Activated T-helper 17 cell treated with anti-CD3 and anti-CD28 coated beads, Interleukin-2, amount 50 U/mL, for 72 hours (primary cell): ENCODE data around the gene ARF4. TPM values are rescaled to one million over a fixed set of nuclear protein-coding genes. Genes with fewer than 3 reads are reported as not detected.
"Not testable (repeated sequence)": the region's sequence is repeated elsewhere in the genome, so short reads cannot be mapped to it uniquely, and the experiment has no call there.

Experiments
- ATAC-seq: fragments of 150-1000 bp; cut with Tn5 transposase; replicated peaks from 2 replicates; pipeline ENCODE4 v1.10.0; 2021; ENCODE audit warnings: mild to moderate bottlenecking, moderate library complexity
- H3K27ac Mint-ChIP-seq: one replicate; pipeline ENCODE4 v1.8.0; 2022; ENCODE audit warnings: mixed read lengths
- H3K27me3 Mint-ChIP-seq: one replicate; pipeline ENCODE4 v1.8.0; 2022; ENCODE audit warnings: mixed read lengths
- H3K36me3 Mint-ChIP-seq: one replicate; pipeline ENCODE4 v1.8.0; 2022; ENCODE audit warnings: low read depth, mild to moderate bottlenecking, mixed read lengths
- H3K4me1 Mint-ChIP-seq: one replicate; pipeline ENCODE4 v1.8.0; 2022; ENCODE audit warnings: mixed read lengths
- H3K4me3 Mint-ChIP-seq: one replicate; pipeline ENCODE4 v1.8.0; 2022; ENCODE audit warnings: mild to moderate bottlenecking, mixed read lengths
- H3K9me3 Mint-ChIP-seq: one replicate; pipeline ENCODE4 v1.8.0; 2022; ENCODE audit warnings: mixed read lengths
- total RNA-seq, 2 donors: library from RNA; stranded (reverse); gene quantifications; one replicate each; pipeline ENCODE4 v1.2.3, GENCODE V29; 2022

The ARF4 gene
- total RNA-seq = 10 to 100 TPM; 52.1 to 67.4 TPM

- Mint-ChIP-seq H3K36me3 (peaks cover 62% of the 10 kb centered on the region), H3K4me3 (peak within 1 kb of the TSS; percentile 97), H3K4me1 (peaks cover 28% of the 10 kb centered on the region)
These were observed at the start of gene ARF4 for GRCh38 chr3:57597127-57597923. Gene ARF4, minus strand, starts transcription at chr3:57597344. Its CDS starts 204 bp downstream, at chr3:57597140.

GRCh38 chr3:57646723-57647122 is 49.6 kb upstream of the ARF4 start:
- H3K9me3 Mint-ChIP-seq = peaks cover 5% of the 10 kb centered on the region
- H3K4me3 Mint-ChIP-seq = no peak overlapping the region
- ATAC-seq = no peak
- H3K27me3 Mint-ChIP-seq = no peaks in the 10 kb centered on the region
- H3K4me1 Mint-ChIP-seq = peaks cover 23% of the 10 kb centered on the region
- peak overlapping the region; percentile 24 for H3K27ac Mint-ChIP-seq
- H3K36me3 Mint-ChIP-seq = peaks cover 93% of the 10 kb centered on the region

More at GRCh38 chr3:57597127-57597923, at the start of gene ARF4:
- ATAC-seq = peak; percentile 95
- H3K27ac Mint-ChIP-seq = peak within 1 kb of the TSS; percentile 96
- H3K9me3 Mint-ChIP-seq = no peaks in the 10 kb centered on the region
- H3K27me3 Mint-ChIP-seq = no peaks in the 10 kb centered on the region

- Mint-ChIP-seq H3K4me3 (no peak overlapping the region), H3K27me3 (no peaks in the 10 kb centered on the region), H3K9me3 (peaks cover 5% of the 10 kb centered on the region), H3K27ac (no peak overlapping the region), H3K36me3 (peaks cover 95% of the 10 kb centered on the region), H3K4me1 (peaks cover 26% of the 10 kb centered on the region)
- no peak for ATAC-seq
These were observed 47.6 kb upstream of the ARF4 start for GRCh38 chr3:57644740-57645139.

GRCh38 chr3:57637391-57637790 is 40.2 kb upstream of the ARF4 start:
- ATAC-seq = no peak
- Mint-ChIP-seq H3K4me1 (peaks cover 9% of the 10 kb centered on the region), H3K27me3 (no peaks in the 10 kb centered on the region), H3K4me3 (no peak overlapping the region), H3K36me3 (peaks cover 90% of the 10 kb centered on the region), H3K9me3 (no peaks in the 10 kb centered on the region), H3K27ac (no peak overlapping the region)

GRCh38 chr3:57634259-57634658 is 37.1 kb upstream of the ARF4 start:
- not testable (repeated sequence) for H3K27ac Mint-ChIP-seq, H3K9me3 Mint-ChIP-seq, ATAC-seq, H3K27me3 Mint-ChIP-seq, H3K4me3 Mint-ChIP-seq, H3K4me1 Mint-ChIP-seq
- peaks cover 88% of the 10 kb centered on the region for H3K36me3 Mint-ChIP-seq

GRCh38 chr3:57627976-57628375 is 30.8 kb upstream of the ARF4 start:
- Mint-ChIP-seq H3K27me3 (no peaks in the 10 kb centered on the region), H3K27ac (no peak overlapping the region), H3K4me1 (no peaks in the 10 kb centered on the region), H3K36me3 (peaks cover 92% of the 10 kb centered on the region), H3K4me3 (no peak overlapping the region), H3K9me3 (no peaks in the 10 kb centered on the region)
- ATAC-seq = no peak

GRCh38 chr3:57624801-57625200 is 27.7 kb upstream of the ARF4 start:
- Mint-ChIP-seq H3K4me3 (no peak overlapping the region), H3K4me1 (no peaks in the 10 kb centered on the region), H3K36me3 (peaks cover 79% of the 10 kb centered on the region), H3K27ac (no peak overlapping the region), H3K27me3 (no peaks in the 10 kb centered on the region), H3K9me3 (no peaks in the 10 kb centered on the region)
- ATAC-seq = no peak

- Mint-ChIP-seq H3K36me3 (peaks cover 54% of the 10 kb centered on the region), H3K27ac (no peak overlapping the region), H3K4me3 (no peak overlapping the region), H3K4me1 (no peaks in the 10 kb centered on the region), H3K9me3 (no peaks in the 10 kb centered on the region), H3K27me3 (no peaks in the 10 kb centered on the region)
- no peak for ATAC-seq
These were observed 25.2 kb upstream of the ARF4 start for GRCh38 chr3:57622362-57622761.

GRCh38 chr3:57617739-57618138 is 20.6 kb upstream of the ARF4 start:
- no peaks in the 10 kb centered on the region for H3K9me3 Mint-ChIP-seq
- H3K27ac Mint-ChIP-seq = no peak overlapping the region
- H3K27me3 Mint-ChIP-seq = no peaks in the 10 kb centered on the region
- no peaks in the 10 kb centered on the region for H3K4me1 Mint-ChIP-seq
- peaks cover 12% of the 10 kb centered on the region for H3K36me3 Mint-ChIP-seq
- no peak for ATAC-seq
- no peak overlapping the region for H3K4me3 Mint-ChIP-seq

GRCh38 chr3:57616233-57616632 is 19.1 kb upstream of the ARF4 start:
- H3K27ac Mint-ChIP-seq = peak overlapping the region; percentile 19
- no peak overlapping the region for H3K4me3 Mint-ChIP-seq
- H3K4me1 Mint-ChIP-seq = no peaks in the 10 kb centered on the region
- H3K9me3 Mint-ChIP-seq = no peaks in the 10 kb centered on the region
- no peaks in the 10 kb centered on the region for H3K27me3 Mint-ChIP-seq
- no peaks in the 10 kb centered on the region for H3K36me3 Mint-ChIP-seq
- ATAC-seq = no peak

- not testable (repeated sequence) for H3K4me1 Mint-ChIP-seq, H3K27ac Mint-ChIP-seq, H3K9me3 Mint-ChIP-seq, H3K4me3 Mint-ChIP-seq, H3K36me3 Mint-ChIP-seq, H3K27me3 Mint-ChIP-seq, ATAC-seq
These were observed 14.7 kb upstream of the ARF4 start for GRCh38 chr3:57611870-57612269.

GRCh38 chr3:57605683-57606082 is 8.5 kb upstream of the ARF4 start:
- peaks cover 32% of the 10 kb centered on the region for H3K36me3 Mint-ChIP-seq
- no peak overlapping the region for H3K4me3 Mint-ChIP-seq
- no peak overlapping the region for H3K27ac Mint-ChIP-seq
- ATAC-seq = no peak
- no peaks in the 10 kb centered on the region for H3K27me3 Mint-ChIP-seq
- no peaks in the 10 kb centered on the region for H3K4me1 Mint-ChIP-seq
- peaks cover 6% of the 10 kb centered on the region for H3K9me3 Mint-ChIP-seq

- H3K4me1 Mint-ChIP-seq = no peaks in the 10 kb centered on the region
- no peaks in the 10 kb centered on the region for H3K27me3 Mint-ChIP-seq
- H3K9me3 Mint-ChIP-seq = peaks cover 6% of the 10 kb centered on the region
- peaks cover 32% of the 10 kb centered on the region for H3K36me3 Mint-ChIP-seq
- no peak overlapping the region for H3K27ac Mint-ChIP-seq
- no peak for ATAC-seq
- H3K4me3 Mint-ChIP-seq = no peak overlapping the region
These were observed 7.8 kb upstream of the ARF4 start for GRCh38 chr3:57604971-57605370.

- no peak for ATAC-seq
- no peak overlapping the region for H3K4me3 Mint-ChIP-seq
- H3K27ac Mint-ChIP-seq = no peak overlapping the region
- peaks cover 13% of the 10 kb centered on the region for H3K4me1 Mint-ChIP-seq
- H3K36me3 Mint-ChIP-seq = peaks cover 44% of the 10 kb centered on the region
- H3K27me3 Mint-ChIP-seq = no peaks in the 10 kb centered on the region
- no peaks in the 10 kb centered on the region for H3K9me3 Mint-ChIP-seq
These were observed 3.1 kb upstream of the ARF4 start for GRCh38 chr3:57600195-57600594.

GRCh38 chr3:57598765-57599360 is 1.7 kb upstream of the ARF4 start:
- peak overlapping the region; percentile 96 for H3K27ac Mint-ChIP-seq
- no peaks in the 10 kb centered on the region for H3K27me3 Mint-ChIP-seq
- H3K36me3 Mint-ChIP-seq = peaks cover 52% of the 10 kb centered on the region
- H3K4me1 Mint-ChIP-seq = peaks cover 22% of the 10 kb centered on the region
- peak overlapping the region; percentile 97 for H3K4me3 Mint-ChIP-seq
- no peaks in the 10 kb centered on the region for H3K9me3 Mint-ChIP-seq
- no peak for ATAC-seq
